HG03045 (cell line): ENCODE results near the gene C3.
"Not testable (repeated sequence)": the region's sequence is repeated elsewhere in the genome, so short reads cannot be mapped to it uniquely, and the experiment has no call there.

Experiments
- ATAC-seq: cut with Tn5 transposase; IDR thresholded peaks from one replicate; pipeline ENCODE4 v1.9.1; 2021; ENCODE audit warnings: mild to moderate bottlenecking, moderate library complexity; ENCODE audit not compliant: unreplicated experiment

The C3 gene

DNA sequence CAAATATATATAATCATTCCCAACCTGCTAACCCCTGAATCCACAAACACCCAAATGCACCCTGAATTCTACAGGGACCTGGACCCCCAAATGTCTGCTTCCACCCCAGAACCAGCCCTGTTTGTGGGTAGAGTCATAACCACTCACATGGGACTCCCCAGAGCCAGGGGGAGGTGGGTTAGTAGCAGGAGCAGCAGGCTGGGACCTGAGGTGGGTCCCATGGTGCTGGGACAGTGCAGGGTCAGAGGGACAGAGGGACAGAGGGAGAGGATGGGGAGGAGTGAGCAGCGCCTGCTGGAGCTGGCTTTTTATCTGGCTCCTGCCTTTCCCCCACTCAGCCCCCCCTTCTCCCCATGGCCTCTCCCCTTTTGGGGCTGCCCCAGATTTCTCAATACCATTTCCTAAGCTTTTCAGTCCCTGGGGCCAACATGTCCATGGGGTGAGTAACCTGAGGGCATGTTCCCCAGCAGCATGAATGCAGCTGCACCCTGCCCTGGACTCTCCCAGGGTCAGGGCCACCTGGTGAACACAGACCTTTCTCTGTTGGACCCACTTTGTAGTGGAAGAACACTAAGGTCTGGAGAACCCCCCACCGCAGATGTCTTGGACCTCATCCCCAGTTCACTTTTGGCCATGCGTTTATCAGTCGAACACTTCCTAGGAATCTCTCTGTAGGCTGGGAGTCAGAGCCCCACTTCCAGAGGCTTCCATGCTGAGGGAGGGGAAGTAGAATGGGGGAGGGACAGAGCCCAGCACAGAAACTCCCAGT, at the start of gene C3:
TSS of gene C3 (minus strand) at position 282 of the 769 bp plus-strand sequence. CDS start at position 221, 61 bp downstream.
- ATAC-seq: no peak

DNA sequence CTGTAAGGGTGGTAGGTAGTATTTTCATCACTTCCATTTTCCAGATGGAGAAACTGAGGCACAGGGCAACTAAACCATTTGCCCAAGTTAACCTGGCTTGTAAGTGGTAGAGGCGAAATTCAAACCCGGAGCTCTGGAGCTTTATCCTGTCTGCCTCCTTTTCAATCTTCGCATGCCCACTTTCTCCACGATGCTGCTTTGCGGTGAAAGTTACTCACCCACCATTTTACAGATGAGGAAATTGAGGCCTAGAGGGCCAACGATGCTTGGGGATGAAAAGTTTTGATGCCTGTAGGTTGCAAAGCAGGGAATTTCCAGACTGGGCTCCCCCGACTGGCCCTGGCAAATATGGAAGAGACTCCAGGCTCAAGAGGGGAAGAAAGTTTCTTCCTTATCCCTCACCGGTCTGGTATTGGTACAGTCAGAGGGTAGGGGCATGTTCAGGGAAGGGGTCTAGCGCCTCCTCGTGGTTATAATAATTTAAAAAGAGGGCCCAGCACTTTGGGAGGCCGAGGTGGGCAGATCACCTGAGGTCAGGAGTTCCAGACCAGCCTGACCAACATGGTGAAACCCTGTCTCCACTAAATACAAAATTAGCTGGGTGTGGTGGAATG, 48.7 kb upstream of the C3 start:
- ATAC-seq: no peak

DNA sequence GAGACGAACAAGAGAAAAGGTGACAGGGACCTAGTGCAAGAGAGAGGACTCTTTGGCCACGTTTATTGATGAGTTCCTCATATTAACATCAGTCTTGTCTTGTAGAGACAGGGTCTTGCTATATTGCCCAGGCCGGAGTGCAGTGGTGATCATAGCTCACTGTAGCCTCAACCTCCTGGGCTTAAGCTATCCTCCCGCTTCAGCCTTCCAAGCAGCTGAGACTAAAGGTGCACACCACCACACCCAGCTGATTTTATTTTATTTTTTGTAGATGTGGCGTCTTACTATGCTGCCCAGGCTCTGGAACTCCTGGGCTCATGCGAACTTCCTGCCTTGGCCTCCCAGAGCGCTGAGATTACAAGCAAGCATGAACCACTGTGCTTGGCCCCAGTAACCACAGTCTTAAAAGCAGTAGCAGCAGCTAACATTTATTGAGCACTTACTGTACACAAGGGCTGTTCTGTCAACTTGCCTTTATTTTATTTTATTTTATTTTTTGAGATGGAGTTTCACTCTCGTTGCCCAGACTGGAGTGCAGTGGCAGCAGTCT, 47.9 kb upstream of the C3 start:
- ATAC-seq: no peak

DNA sequence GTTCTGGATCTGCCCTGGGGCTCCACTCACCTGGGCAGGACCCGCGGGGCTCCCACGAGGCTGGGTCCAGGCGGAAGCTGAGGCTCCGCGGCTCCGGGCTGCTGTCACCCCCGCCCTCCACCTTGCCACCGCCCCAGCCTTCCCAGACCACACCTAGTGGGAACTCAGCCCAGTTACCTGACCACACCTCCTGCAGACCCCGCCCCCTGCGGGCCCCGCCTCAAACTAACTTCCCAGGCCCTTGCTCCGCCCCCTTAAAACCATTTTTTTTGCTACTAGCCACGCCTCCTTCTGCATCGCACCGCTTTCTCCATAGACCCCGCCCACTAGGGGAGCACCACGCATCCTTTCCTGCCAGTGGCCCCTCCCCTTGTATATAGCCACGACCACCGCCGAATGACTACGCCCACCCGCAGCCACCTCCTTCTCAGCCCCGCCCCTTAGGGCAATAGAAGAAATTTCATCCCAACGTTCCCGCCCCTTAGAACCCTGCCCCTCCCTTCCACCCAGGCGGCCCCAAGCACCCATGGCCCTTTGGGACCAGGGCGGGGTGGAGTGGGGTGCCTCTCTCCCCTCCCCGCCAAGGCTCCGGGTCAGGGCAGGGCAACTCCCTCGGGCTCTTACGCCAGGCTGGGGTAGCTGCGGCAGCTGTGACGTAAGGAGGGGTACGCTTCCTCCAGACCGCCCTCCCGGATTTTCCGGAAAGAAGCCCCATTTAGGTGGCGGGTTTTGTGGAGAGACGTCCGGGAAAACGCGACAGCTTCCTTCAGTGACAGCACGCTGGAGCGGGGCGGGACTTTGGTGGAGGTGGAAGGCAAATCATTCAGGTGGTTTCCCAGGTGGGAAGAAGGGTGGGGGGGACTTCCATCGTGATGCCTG, 47.1 kb upstream of the C3 start, which contains the start of gene SH2D3A:
TSS of gene SH2D3A (minus strand) at position 79 of the 879 bp plus-strand sequence. CDS start 3,687 bp downstream, outside the sequence.
- peak; percentile 73 for ATAC-seq

DNA sequence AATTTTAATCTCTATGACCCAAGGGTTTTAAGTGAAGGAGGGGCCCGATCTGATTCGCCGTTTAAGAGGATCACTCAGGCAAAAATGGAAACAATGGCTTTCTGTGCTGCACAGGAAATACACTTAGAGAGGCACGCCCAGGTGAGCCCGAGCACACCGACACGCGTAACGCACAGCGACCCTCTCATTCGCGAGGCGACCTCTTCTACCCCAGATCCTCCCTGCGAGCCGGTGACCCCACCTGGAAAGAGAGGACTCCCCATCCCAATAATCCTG, 46.6 kb upstream of the C3 start:
- ATAC-seq: peak; percentile 21

DNA sequence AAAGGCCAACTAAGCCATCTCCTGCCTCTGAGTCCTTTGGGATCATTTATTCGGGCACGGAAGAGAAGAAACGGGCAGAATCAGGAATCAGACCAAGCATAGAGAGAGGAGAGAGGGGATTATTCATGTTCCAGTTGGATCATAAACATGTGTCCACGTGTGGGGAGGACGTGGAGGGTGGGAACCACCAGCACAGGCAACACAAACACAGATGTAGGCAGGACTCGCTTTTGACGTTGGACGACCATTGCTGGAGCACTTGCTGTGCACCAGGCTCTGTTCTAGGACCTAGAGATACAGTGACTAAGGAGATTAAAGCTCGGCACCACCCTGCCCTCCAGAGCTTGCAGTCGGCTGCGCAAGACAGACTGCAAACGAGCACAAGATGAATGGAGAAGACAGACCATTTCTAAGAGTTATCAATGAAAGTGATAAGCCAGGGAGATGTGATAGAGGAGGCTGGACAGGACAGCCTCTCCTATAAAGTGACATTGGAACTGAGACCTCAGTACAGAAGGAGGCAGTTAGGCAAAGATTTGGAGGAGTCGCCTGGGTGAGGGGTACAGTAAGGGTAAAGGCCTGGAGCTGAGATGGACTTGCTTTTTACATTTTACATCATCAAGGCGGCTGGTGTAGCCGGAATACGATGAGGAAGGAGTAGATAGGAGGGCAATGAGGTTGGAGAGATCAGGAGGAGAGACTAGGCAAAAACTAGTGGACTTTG, 46.1 kb upstream of the C3 start:
- no peak for ATAC-seq

DNA sequence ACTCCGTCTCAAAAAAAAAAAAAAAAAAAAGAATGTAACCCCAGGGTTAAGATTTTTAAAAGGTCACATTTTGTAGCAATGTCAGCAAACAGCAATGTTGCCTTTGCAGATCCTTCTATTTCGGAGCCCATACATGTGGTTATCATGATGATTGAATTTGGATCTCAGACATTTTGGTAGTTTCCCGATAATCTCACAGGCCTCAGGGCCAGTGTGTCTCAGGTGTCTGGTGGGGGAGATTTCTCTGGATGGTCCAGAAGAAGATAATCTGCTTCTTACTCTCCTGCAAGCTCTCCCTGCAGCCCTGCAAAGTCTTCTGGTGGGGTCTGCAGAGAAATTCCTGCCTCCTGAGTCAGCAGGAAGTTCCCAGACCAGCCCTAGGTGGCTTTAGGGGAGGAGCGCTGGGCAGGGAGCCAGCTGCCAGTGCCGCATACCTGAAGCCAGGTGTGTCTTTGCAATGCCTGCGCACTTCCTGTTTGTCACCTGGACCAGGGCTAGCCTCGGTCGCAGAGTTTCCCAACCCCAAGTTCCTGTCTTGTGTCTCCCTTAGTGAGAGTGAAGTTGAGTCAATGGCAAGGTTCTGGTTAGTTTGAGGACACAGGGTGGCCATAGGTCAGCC, 45.4 kb upstream of the C3 start:
- ATAC-seq: no peak

DNA sequence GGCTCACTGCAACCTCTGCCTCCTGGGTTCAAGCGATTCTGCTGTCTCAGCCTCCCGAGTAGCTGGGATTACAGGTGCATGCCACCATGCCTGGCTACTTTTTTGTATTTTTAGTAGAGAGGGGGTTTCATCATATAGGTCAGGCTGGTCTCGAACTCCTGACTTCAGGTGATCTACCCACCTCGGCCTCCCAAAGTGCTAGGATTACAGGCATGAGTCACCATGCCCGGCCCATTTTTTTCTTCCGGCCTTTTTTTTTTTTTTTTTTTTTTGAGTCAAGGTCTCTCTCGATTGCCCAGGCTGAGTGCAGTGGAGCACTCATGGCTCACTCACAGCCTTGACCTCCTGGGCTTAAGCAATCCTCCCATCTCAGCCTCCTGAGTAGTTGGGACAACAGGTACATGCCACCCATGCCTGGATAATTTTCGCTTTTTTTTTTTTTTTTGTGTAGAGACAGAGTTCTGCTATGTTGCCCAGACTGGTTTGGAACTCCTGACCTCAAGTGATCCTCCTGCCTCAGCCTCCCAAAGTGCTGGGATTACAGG, 41.9 kb upstream of the C3 start:
- ATAC-seq: not testable (repeated sequence)

DNA sequence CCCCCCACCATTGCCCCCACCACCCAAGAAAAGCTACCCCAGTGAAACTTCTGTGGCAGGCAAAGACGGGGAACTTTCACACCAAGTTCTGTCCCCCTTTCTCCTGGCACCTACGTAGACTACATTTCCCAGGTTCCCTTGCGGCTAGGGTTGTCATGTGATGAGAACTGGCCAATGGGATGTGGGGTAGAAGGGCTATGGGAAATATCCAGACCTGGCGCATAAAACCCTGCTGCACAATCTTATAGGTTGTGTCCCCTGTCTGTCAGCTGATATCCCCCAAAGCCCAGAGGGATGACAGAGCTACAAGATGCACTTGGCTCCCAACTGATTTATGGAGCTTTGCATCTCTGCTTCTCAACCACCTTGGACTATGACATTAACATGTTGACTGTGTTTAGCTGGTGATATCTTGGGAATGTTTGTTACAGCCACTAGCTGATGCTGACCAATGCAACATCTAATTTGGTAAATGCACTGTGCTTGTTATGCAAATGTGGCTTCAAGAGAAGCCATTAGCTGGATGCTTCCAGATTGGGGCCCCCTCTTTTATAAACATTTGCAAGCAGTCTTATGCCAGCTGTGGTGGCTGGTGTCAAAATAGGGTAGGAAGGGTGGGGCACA, 40.7 kb upstream of the C3 start:
- ATAC-seq: no peak

DNA sequence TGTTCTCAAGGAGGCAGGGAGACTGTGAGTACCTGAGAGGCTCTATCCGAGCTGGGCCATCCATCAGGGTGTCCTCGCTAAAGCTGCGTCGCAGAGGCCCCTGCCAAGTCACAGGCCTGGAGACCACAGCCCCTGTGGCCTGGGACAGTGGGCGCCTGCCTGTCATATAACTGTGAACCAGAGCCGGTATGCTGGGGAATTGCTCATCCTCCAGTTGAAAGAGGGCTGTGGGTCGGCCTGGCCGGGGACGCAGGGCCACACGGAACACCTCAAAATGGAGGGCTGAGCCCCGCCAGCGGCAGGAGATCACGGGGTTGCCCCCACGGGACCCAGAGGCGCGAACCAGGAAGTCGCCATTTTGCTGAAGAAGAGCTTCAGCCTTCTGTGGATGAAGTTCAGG, 40.2 kb upstream of the C3 start:
- no peak for ATAC-seq

DNA sequence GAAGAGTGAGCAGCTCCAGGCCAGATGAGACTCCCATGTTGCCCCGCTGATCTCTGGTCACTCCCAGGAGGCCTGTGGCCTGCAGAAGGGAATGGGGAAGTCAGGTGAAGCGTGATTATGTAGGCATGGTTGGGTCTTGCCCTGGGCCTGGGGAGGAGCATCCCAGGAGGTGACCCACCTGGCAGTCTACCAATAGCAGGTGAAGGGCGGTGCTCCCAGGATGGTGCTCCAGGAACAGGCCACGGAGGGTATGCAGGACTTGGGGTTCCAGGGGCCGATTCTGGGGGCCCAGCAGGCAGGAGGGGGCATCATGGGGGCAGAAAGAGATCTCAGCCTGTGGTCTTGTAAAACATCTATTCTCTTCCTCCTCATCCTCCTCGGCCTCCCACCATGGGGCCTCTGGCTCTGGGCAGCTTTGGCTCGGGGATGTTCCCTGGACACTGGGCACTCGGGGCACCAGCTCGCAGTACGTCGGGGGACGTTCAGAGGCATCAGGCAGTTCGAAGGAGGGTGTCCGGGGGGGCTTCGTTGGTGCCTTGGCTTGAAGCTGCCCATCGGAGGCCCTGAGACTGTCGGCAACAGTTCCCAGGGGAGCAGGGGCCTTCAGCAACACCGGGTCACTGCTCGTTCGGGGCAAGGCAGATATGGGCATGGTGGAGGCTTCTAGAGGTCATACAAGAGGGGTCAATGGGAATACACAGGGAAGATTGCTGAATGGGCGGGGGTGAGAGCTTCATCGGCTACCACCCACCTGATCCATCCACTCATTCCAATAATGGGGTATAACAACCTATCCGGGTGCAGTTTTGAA, 34.4 kb upstream of the C3 start:
- no peak for ATAC-seq

DNA sequence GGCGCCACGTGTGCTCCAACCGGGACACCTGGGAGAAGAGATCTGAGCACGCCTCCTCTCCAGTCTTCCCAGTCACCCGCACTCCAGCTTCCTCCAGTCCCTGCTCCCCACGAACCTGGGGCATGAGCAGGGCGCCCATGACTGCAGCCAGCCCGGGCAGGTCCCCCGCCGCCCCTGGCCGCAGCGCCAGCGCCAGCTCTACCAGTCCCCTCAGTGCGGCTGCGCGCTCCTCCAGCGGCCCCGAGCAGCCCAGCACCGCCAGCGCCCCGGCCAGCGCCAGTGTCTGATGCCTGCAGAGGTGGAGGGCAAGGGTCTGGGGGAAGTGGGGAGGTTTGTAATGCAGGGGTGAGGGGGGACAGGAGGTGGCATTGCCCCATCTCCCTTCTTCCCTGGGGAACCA, 33.7 kb upstream of the C3 start:
- ATAC-seq: no peak

DNA sequence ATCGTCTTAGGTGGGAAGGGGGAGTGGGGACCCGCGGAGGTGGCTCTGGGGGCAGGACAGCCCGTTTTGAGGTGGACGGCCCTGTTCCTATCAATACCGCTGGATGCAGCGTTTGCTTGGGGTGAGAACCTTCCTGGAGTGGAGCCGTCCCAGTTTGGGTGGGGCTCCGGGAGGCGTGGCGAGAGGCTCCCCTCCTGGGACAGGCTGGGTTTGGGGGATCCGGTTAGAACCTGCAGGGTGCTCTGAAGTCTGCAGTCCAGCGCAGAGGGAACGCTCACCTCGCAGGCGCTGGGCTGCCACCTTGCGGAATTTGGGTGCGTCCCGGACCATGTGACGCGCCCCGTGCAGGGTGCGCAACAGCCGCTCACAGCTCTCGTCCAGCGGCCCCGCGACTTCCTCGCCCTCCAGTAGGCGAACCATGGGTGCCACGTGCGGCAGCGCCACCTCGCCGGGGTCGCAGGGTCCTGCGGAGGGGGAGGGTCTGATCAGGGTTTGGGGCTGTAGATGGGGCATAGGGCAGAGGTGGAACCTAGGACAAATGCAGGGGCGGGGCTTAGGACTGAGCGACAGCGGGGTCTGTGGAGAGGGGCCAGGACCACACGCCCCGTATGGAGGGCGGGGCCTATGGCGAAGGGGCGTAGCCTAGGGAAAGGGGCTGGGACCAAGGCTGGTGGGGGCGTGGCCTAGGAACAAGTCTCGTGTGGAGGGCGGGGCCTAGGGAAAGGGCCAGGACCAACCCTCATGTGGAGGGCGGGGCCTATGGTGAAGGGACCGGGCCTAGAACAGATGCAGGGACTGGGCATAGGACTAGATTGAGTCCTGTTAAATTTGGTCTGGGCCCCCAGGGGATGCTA, 33.0 kb upstream of the C3 start:
- ATAC-seq: peak; percentile 70

DNA sequence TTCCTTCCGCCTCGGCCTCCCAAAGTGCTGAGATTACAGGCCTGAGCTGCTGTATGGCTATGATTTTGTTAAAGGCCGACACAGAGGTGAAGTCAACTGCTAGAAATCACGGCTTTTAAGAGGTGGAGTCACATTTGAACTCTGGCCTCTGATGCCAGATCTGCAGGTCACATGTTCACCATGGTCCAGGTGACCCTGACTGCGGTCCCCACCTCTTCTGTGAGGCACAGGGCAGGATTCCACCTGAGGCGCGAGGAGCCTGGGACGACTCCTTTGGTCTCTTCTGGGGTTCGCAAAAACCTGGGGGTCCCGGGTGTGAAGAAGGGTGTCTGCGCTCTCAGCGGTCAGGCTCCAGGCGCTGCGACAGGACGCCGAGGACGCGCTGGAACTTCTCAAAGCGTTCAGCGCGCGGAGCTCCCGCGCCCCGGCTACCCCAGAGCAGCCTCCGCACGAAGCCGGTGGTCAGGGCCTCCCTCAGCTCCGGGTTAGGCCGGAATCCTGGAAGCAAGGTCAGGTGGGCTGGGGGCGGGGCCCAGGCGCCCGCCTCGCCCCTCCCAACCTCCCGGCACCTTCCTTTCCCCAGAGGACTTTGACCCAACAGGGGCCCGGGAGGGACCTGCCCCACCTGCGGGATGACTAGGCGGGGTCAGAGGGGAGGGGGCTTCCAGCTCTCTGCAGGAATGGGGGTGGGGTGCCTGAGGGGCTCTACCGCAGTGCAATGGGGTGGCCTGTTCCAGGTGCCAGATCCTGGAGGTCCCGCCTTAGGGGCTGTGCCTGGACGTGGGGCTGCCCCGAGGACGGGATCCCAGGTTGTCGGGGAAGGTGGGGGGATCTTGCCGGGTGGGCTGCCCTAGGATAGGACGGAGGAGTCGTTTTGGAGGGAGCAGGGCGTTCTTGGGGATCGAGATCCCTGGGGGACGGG, 32.1 kb upstream of the C3 start:
- ATAC-seq: no peak

DNA sequence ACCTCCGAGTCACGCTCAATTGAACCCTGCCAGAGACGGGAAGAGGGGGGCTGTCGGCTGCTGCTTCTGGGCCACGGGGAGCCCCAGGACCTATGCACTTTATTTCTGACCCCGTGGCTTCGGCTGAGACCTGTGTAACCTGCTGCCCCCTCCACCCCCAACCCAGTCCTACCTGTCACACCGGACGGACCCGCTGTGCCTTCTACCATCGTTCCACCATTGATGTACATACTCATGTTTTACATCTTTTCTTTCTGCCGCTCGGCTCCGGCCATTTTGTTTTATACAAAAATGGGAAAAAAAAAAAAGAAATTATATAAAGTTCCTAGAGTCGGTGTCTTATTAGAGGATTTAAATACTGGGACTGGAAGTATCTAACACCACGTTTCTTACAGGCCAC, 30.7 kb upstream of the C3 start:
- ATAC-seq: no peak

DNA sequence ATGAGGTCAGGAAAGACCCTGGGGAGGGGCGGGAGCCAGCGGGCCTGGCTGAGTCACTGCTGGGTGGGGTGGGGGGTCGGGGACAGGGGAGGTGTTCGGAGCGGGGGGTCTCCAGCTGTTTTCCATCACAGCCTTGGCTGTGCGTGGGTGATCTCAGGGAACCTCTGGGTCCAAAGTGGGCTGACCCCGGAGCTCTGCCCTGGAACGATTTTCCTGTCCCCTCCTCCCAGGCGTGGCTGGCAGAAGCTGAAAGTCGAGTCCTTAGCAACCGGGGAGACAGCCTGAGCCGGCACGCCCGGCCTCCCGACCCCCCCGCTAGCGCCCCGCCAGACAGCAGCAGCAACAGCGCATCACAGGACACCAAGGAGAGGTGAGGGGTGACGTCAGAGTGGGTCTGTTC, 29.6 kb upstream of the C3 start:
- ATAC-seq: no peak

DNA sequence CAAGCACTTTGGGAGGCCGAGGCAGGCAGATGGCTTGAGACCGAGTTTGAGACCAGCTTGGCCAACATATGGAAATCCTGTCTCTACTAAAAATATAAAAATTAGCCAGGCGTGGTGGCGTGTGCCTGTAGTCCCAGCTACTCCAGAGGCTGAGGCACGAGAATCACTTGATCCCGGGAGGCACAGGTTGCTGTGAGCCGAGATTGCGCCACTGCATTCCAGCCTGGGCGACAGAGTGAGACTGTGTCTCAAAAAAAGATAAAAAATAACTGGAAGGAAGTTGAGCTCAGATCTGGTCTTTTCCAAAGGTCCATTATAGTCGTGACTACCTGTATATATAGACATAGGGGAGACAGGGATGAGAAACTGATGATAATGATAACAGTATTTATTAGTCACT, 28.1 kb upstream of the C3 start:
- not testable (repeated sequence) for ATAC-seq
